OCI-M2 (cell line): ENCODE measurements around the gene TSBP1.
"Not testable (repeated sequence)": the region's sequence is repeated elsewhere in the genome, so short reads cannot be mapped to it uniquely, and the experiment has no call there.

Experiments
- DNase-seq: peaks from one replicate; lab custom pipeline; 2025; ENCODE audit not compliant: unreplicated experiment; lab: John Stamatoyannopoulos, UW

The TSBP1 gene

GRCh38 chr6:32290886-32291450 is 80.7 kb downstream of the TSBP1 start:
- DNase-seq = no peak

DNA sequence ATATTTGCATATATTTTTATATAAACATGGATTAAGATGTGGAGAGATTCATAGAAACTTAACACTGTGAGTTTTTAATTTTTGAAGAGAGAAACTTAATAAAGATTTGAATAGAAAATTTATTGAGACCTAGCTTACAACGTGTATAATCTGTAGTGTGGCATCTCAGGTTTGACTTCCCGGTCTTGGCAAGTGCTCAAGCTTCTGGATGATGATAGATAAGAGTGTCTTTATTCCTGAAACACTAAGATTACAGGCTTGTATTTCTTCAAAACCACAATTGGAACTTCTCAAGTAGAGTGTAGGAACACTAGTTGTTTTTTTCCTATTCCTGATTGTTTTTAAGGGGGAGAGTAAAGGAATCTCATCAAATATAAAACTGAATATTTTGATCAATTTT is 83.3 kb downstream of the TSBP1 start:
- DNase-seq = no peak

- DNase-seq = not testable (repeated sequence)
These were observed 97.7 kb downstream of the TSBP1 start for GRCh38 chr6:32273801-32274577.

DNA sequence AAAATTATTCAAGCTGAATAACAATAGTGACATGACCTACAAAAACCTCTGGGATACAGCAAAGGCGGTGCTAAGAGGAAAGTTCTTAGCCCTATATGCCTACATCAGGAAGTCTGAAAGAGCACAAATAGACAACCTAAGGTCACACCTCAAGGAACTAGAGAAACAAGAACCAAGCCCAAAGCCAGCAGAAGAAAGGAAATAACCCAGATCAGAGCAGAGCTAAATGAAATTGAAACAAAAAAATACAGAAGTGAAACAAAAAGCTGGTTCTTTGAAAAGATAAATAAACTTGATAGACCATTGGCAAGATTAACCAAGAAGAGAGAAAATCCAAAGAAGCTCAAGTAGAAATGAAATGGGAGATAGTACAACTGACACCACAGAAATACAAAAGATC is 100.3 kb downstream of the TSBP1 start:
- DNase-seq = no peak

- DNase-seq = not testable (repeated sequence)
These were observed 103.2 kb downstream of the TSBP1 start for GRCh38 chr6:32268459-32268858.

DNA sequence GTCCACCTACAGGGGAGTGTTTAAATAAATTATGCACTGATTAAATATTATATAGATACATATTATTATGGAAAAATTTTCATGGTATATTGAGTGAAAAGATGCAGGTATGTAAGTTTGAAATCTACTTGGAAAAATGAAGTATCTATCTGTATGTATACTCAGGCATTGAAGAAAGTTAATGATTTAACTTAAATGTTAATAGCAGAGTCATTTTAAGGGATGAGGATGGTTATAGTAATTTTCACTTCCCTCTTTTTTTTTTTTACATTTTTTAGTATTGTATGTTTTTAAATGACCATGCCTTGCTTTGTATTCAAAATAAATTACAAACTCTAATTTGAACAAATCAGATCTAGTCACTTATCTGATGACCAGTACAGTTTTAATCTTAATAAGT is 104.7 kb downstream of the TSBP1 start:
- DNase-seq = no peak

DNA sequence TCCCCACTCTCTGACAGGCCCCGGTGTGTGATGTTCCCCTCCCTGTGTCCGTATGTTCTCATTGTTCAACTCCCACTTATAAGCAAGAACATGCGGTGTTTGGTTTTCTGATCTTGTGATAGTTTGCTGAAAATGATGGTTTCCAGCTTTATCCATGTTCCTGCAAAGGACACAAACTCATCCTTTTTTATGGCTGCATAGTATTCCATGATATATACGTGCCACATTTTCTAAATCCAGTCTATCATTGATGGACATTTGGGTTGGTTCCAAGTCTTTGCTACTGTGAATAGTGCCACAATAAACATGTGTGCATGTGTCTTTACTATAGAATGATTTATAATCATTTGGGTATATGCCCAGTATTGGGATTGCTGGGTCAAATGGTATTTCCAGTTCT is 114.4 kb downstream of the TSBP1 start:
- DNase-seq = not testable (repeated sequence)

DNA sequence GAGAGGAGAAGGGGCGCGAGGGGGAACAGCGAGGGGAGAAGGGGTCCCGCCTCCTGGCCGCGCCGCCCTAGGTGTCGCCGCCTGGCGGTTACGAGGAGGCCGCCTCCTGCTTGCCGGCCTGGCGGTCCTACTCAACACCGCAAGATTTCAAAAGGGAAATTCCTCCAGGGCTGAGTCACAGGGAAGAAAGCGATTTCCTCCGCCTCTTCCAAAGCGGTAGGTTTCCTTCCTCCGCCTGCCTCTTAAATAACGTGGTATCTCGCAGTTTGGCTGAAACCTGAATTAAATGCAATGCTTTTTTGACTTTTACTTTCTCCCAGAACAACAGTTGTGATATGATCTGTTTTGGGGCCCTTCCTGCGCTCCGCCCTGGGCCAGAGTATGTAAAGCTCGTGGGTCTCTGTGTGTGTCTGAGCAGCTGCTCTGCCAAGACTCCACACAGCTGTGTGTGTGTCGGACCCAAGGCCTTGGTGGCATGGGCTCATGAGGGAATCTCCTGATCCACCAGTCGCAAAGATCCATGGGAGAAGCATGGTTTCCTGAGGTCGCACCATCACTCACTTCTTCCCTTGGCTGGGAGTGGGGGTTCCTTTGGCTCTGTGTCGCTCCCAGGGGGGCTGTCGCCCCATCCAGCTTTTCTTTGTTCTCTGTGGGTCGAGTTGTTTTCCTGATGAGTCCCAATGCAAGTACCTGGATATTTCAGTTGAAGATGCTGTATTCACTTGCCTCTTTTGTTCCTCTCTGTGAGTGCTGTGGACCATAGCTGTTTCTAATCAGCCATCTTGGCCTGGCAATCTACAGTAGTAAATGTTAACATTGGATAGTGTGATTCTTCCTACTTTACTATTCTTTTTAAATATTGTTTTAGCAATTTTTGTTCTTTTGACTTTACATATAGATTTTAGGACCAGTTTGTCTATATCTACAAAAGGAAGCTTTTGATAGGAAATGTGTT is 116.2 kb downstream of the TSBP1 start:
- DNase-seq = no peak

- DNase-seq = no peak
These were observed 116.9 kb downstream of the TSBP1 start for GRCh38 chr6:32254761-32255198.

DNA sequence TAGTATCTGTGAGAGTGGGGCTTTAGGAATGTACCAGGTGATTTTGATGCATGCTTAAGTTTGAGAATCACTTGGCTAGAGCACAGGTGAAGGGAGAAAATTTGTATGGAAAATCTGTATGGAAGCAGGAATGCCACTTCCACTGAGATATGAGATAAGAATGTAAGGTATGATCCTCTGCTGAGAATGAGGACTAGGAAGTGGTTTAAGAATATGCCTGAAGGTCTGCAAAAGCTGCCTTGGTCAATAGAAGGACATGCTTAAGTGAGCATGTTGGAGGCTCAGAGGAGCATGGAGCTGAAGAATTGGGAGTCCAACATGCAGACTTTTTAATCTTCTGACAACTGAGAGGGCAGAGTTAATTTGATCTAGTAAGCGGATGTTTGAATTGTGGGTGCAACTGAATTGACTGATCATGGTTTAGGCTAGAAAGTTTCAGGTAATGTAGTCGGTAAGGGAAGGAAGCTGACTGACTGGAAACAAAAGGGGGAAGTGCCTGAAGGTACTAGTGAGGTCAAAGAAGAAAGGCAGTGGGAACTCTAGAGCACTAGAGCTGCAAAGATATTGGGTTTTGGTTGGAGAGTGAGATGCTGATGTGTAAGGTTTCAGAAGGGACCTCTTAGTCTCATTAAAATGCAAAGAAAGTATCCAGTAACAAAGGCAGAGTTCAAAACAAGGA is 119.2 kb downstream of the TSBP1 start:
- no peak for DNase-seq

GRCh38 chr6:32249262-32249661 is 122.4 kb downstream of the TSBP1 start:
- no peak for DNase-seq

- DNase-seq = no peak
These were observed 124.3 kb downstream of the TSBP1 start for GRCh38 chr6:32247401-32247800.

DNA sequence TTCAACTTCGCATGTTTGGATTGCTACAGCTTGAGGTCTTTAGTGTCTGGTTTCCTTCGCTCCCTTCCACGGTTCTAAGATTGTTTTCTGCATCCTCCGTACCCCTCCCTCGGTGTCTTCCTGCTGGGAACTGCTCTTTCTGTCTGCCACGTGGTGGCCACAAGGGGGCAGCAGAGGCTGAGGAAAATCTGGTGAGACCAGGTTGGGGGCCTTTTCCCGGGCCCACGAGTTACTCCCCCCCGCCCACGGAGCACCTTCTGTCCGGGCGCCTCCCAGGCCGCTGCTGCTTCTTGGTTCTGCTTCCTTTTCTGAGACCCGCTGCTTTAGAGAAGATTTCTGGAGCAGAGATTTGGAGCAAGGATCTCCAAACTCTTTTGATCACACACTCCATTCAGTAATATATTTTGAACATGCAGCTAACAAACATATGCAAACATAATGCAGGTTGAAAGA is 126.7 kb downstream of the TSBP1 start:
- no peak for DNase-seq

DNA sequence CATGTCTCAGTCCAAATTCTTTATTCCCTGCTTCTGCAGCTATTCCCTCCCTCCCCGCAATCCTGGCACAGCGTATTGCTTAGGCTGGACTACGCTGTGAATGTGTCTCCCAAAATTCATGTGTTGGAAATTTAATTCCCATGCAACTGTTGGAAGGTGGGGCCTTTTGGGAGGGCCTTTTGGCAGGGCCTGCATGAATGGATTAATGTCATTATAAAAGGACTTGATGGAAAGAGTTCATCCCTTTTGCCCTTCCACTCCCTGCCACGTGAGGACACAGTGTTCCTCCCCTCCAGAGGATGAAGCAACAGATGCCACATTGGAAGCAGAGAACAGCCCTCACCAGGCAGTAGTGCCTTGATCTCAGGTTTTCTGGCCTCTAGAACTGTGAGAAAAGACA is 127.4 kb downstream of the TSBP1 start:
- DNase-seq = no peak
